Vagina (tissue), 2 donors: ENCODE data around the gene TMEM129. TPM values are rescaled to one million over a fixed set of nuclear protein-coding genes. Genes with fewer than 3 reads are reported as not detected.

Experiments
- DNase-seq, 2 donors: peaks; one replicate each; pipeline ENCODE4 v3.0.0-alpha.2; 2017; ENCODE audit errors: extremely low spot score in 2 of 2
- H3K27ac ChIP-seq: fragments of 200-600 bp; sonication (generic); one replicate; pipeline ENCODE4 v1.5.1; 2019
- H3K27me3 ChIP-seq: fragments of 200-600 bp; sonication (generic); one replicate; pipeline ENCODE4 v1.5.1; 2019
- H3K36me3 ChIP-seq, 2 donors: fragments of 200-600 bp; sonication (generic); one replicate each; pipeline ENCODE4 v1.5.1; 2017 to 2019
- H3K4me1 ChIP-seq: fragments of 200-600 bp; sonication (generic); one replicate; pipeline ENCODE4 v1.5.1; 2019
- H3K4me3 ChIP-seq, 2 donors: fragments of 200-600 bp; sonication (generic); 1 replicate in 1 of 2; 2 replicates in 1 of 2; pipeline ENCODE4 v1.5.1; 2016 to 2019
- H3K9me3 ChIP-seq: fragments of 200-600 bp; sonication (generic); one replicate; pipeline ENCODE4 v1.5.1; 2019
- POLR2A ChIP-seq, 2 donors: fragments of 450-650 bp; IDR thresholded peaks; one replicate each; pipeline ENCODE4 v1.6.1; 2017; ENCODE audit warnings: antibody characterized with exemption in 2 of 2, mild to moderate bottlenecking in 2 of 2, moderate library complexity in 2 of 2
- POLR2AphosphoS5 ChIP-seq, 2 donors: sonication (generic); formaldehyde crosslinking; IDR thresholded peaks; one replicate each; pipeline ENCODE4 v1.9.0; 2017; ENCODE audit warnings: antibody characterized with exemption in 2 of 2, mild to moderate bottlenecking in 2 of 2, low read depth in 1 of 2; ENCODE audit not compliant: insufficient read depth in 1 of 2
- intact Hi-C: fragments of 100-400 bp; cut with DNase I; formaldehyde crosslinking; loops from one replicate; pipeline ENCODE4 v1.15.1; 2023
- total RNA-seq: library from RNA; depleted of rRNA; stranded (reverse); fragments of >200 nt; gene quantifications from one replicate; pipeline ENCODE4 v1.2.3, GENCODE V29; 2016
- TF ChIP-seq, protein P1 (sequence below), 3 experiments: fragments of 450-650 bp in 2 of 3; fragments of 200-600 bp in 1 of 3; sonication (generic) in 1 of 3; IDR thresholded peaks; one replicate each; pipeline ENCODE4 v1.5.1; 2017 to 2019; ENCODE audit warnings: antibody characterized with exemption in 3 of 3, mild to moderate bottlenecking in 2 of 3, moderate library complexity in 2 of 3

Gene TMEM129
- total RNA-seq, 1 donor from 2014 or later, result 50.6 TPM

DNA sequence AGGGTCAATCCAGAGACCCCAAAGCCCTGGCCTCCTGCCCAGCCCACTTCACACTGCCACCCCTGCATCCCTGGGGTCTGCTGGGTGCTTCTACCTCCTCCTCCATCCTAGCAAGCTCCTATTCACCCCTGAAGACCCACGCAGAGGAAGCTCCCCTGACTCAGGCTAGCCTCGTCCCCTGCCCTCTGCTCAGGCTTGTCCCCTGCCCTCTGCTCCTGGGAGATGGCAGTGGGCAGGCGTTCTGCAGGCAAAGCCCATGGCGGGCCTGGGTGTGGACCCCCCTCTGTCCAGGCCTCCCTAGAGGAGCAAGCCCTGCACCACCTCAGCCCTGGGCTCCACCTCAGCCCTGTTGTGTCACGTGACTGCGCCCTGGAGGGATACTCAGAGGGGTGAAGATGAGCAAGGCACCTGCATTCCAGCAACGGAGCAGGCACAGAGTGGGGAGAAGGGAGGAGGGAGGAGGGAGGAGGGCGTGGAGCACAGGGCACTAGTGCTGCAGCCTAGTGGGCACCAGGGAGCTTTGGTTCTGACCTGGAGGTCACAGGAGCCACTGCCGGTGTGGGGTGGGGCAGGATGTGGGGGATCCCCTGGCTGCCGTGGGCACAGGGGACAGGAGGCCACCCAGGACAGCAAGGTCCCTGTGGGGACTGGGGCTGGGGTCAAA lies 44.4 kb upstream of the TMEM129 start:
- H3K36me3 ChIP-seq, result no peaks in the 10 kb centered on the region
- peaks cover 56% of the 10 kb centered on the region for H3K4me1 ChIP-seq
- no peaks in the 10 kb centered on the region for H3K27me3 ChIP-seq
- H3K9me3 ChIP-seq, result no peaks in the 10 kb centered on the region
- no peak overlapping the region for H3K4me3 ChIP-seq
- intact Hi-C loops, result loop anchor here (10.0 kb wide), 1 partner anchor 139 kb away; no protein-coding TSS in a partner anchor
- TF ChIP-seq POLR2AphosphoS5 (IDR thresholded peaks at IDR 0.05; ENCODE audit: insufficient read depth in 1 of 2, low read depth in 1 of 2) (no peak), POLR2A (IDR thresholded peaks at IDR 0.05) (no peak)
- TF ChIP-seq, protein P1, sequence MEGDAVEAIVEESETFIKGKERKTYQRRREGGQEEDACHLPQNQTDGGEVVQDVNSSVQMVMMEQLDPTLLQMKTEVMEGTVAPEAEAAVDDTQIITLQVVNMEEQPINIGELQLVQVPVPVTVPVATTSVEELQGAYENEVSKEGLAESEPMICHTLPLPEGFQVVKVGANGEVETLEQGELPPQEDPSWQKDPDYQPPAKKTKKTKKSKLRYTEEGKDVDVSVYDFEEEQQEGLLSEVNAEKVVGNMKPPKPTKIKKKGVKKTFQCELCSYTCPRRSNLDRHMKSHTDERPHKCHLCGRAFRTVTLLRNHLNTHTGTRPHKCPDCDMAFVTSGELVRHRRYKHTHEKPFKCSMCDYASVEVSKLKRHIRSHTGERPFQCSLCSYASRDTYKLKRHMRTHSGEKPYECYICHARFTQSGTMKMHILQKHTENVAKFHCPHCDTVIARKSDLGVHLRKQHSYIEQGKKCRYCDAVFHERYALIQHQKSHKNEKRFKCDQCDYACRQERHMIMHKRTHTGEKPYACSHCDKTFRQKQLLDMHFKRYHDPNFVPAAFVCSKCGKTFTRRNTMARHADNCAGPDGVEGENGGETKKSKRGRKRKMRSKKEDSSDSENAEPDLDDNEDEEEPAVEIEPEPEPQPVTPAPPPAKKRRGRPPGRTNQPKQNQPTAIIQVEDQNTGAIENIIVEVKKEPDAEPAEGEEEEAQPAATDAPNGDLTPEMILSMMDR (IDR thresholded peaks at IDR 0.05), result no peak
- no peak overlapping the region for H3K27ac ChIP-seq
- no peak for DNase-seq

DNA sequence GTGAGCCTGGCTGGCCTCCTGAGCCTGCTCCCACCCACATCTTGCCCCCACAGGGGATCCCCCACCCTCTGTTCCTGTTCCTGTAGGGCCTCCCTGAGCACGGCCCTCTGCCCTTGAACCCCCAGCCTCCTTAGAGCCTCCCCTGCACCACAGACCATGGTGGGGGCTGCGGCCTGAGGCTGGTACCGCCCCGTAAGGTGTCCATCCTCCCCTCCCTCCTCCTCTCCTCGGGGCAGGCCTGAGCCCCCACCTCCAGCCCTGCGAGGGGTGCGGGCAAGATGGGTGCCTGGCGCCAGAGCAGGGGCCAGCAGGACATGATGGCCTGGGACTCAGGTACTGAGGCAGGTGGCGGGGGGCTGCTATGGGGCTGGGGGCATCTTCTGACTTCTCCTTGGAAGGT lies 43.5 kb upstream of the TMEM129 start:
- intact Hi-C loops, result loop anchor here (10.0 kb wide), 1 partner anchor 140 kb away; no protein-coding TSS in a partner anchor
- DNase-seq, result no peak
- H3K9me3 ChIP-seq, result no peaks in the 10 kb centered on the region
- H3K27ac ChIP-seq, result no peak overlapping the region
- peaks cover 56% of the 10 kb centered on the region for H3K4me1 ChIP-seq
- TF ChIP-seq POLR2A (IDR thresholded peaks at IDR 0.05), result no peak
- H3K4me3 ChIP-seq, result no peak overlapping the region
- H3K27me3 ChIP-seq, result no peaks in the 10 kb centered on the region
- H3K36me3 ChIP-seq, result no peaks in the 10 kb centered on the region

DNA sequence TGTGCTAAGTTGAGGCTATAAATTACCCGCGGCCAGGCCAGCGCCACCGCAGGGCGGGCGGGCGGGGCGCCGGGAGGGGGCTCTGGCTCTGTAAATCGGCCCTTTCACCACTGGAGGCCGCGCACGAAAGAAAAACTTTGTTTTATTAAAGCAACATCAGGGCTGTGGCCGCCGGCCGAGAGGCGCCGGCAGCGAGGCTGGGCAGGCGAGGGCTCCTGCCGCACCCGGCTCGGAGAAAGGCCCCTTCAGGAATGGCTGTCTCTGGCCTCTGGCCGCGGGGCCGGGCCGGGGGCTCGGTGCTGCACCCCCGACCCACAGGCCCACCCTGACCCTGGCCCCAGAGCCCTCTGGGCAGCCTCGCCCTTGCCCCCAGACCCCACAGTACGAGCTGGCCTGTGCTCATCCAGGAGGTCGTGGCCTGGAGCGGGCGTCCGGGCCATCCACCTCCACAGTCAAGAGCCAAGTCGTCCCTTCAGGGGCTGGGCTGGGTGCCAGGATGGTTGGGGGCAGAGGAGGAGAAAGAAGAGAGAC lies 42.5 kb upstream of the TMEM129 start:
- intact Hi-C loops, result loop anchor here (10.0 kb wide), 1 partner anchor 141 kb away; no protein-coding TSS in a partner anchor

GRCh38 chr4:1763070-1763549 lies 42.0 kb upstream of the TMEM129 start:
- Histone ChIP-seq H3K4me3 (peak overlapping the region; percentile 21 to 34), H3K4me1 (peaks cover 56% of the 10 kb centered on the region), H3K36me3 (no peaks in the 10 kb centered on the region), H3K9me3 (no peaks in the 10 kb centered on the region), H3K27me3 (no peaks in the 10 kb centered on the region), H3K27ac (no peak overlapping the region)
- DNase-seq, result no peak
- TF ChIP-seq, protein P1 (IDR thresholded peaks at IDR 0.05), result no peak
- TF ChIP-seq POLR2AphosphoS5 (IDR thresholded peaks at IDR 0.05; ENCODE audit: insufficient read depth in 1 of 2, low read depth in 1 of 2) (no peak), POLR2A (IDR thresholded peaks at IDR 0.05) (no peak)
- intact Hi-C loops, result loop anchor here (10.0 kb wide), 1 partner anchor 142 kb away; no protein-coding TSS in a partner anchor

More for the DNA sequence above, 42.5 kb upstream of the TMEM129 start:
- H3K9me3 ChIP-seq, result no peaks in the 10 kb centered on the region
- peaks cover 56% of the 10 kb centered on the region for H3K4me1 ChIP-seq
- TF ChIP-seq, protein P1 (IDR thresholded peaks at IDR 0.05), result no peak
- TF ChIP-seq POLR2A (IDR thresholded peaks at IDR 0.05), result no peak
- TF ChIP-seq POLR2AphosphoS5 (IDR thresholded peaks at IDR 0.05; ENCODE audit: insufficient read depth in 1 of 2, low read depth in 1 of 2), result no peak
- no peaks in the 10 kb centered on the region for H3K36me3 ChIP-seq
- no peak for DNase-seq
- H3K27ac ChIP-seq, result no peak overlapping the region
- H3K27me3 ChIP-seq, result no peaks in the 10 kb centered on the region
- H3K4me3 ChIP-seq, result peak overlapping the region; percentile 21 to 34

DNA sequence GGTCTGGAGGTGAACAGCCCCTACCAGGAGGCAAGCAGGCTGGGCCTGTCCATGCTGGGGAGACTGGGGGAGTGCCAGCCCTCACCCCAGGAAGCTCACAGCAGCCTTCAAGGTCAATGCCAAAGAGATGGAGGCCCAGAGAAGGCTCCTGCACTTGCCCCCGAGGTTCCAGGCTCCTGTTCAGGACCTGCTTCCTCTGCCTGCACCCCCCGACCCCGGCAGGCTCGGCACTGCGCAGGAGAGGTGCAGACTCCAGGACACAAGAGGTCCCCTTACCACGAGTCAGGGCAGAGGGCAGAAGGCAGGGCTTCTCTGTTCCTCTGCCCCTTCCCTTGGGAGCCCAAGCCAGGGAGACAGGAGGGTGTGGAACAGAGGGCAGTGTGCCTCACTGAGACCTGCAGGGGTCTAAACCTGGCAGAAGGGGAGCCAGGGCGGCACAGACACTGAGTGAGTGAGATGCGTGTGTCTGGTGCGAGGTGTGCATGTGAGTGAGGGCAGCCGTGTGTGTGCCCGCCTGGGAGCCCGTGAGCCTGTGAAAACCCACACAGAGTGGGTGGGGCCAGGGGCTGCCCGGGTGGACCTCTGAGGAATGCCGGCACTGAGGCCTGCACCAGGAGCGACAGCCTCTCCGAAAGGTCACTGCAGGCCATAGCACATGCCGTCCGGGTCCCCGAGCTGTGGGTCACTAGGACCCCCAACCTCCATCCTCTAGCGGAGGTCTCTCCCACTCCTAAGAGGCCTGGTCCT lies 41.3 kb upstream of the TMEM129 start:
- Histone ChIP-seq H3K9me3 (no peaks in the 10 kb centered on the region), H3K4me3 (no peak overlapping the region), H3K36me3 (no peaks in the 10 kb centered on the region), H3K27me3 (no peaks in the 10 kb centered on the region), H3K27ac (no peak overlapping the region), H3K4me1 (peaks cover 57% of the 10 kb centered on the region)
- intact Hi-C loops, result loop anchor here (10.0 kb wide), 1 partner anchor 142 kb away; no protein-coding TSS in a partner anchor
- DNase-seq, result no peak
- TF ChIP-seq, protein P1 (IDR thresholded peaks at IDR 0.05), result no peak
